Heart left ventricle (tissue), 16 donors: ENCODE data around the gene ZNF354B. TPM values are rescaled to one million over a fixed set of nuclear protein-coding genes. Genes with fewer than 3 reads are reported as not detected.
"Not testable (repeated sequence)": the region's sequence is repeated elsewhere in the genome, so short reads cannot be mapped to it uniquely, and the experiment has no call there.

Experiments used
- ATAC-seq, 4 donors: fragments of 200-7000 bp; cut with Tn5 transposase; one replicate each; pipeline ENCODE4 v1.9.1; 2020 to 2022; ENCODE audit warnings: moderate library complexity in 4 of 4, mild to moderate bottlenecking in 3 of 4, moderate number of reproducible peaks in 1 of 4
- DNase-seq, 5 donors: peaks; one replicate each; pipeline ENCODE4 v3.0.0-alpha.2; 2020
- H3K27ac ChIP-seq, 12 donors: fragments of 200-600 bp; sonication (generic) in 4 of 12; one replicate each; pipeline versions ENCODE4 v1.5.0 to v1.8.0; 2016 to 2022; ENCODE audit warnings: mild to moderate bottlenecking in 2 of 12
- H3K27me3 ChIP-seq, 9 donors: fragments of 200-600 bp; sonication (generic) in 2 of 9; one replicate each; pipeline versions ENCODE4 v1.5.1 to v1.8.0; 2016 to 2022; ENCODE audit warnings: mild to moderate bottlenecking in 3 of 9
- H3K36me3 ChIP-seq, 9 donors: fragments of 200-600 bp; sonication (generic) in 2 of 9; one replicate each; pipeline versions ENCODE4 v1.5.0 to v1.8.0; 2018 to 2022; ENCODE audit warnings: mild to moderate bottlenecking in 2 of 9
- H3K4me1 ChIP-seq, 12 donors: fragments of 200-600 bp; sonication (generic) in 4 of 12; one replicate each; pipeline versions ENCODE4 v1.5.0 to v1.8.0; 2016 to 2022; ENCODE audit warnings: mild to moderate bottlenecking in 3 of 12
- H3K4me3 ChIP-seq, 12 donors: fragments of 200-600 bp; sonication (generic) in 4 of 12; one replicate each; pipeline versions ENCODE4 v1.5.0 to v1.8.0; 2017 to 2022; ENCODE audit warnings: mild to moderate bottlenecking in 9 of 12, moderate library complexity in 4 of 12
- H3K9me3 ChIP-seq, 12 donors: fragments of 200-600 bp; sonication (generic) in 4 of 12; one replicate each; pipeline versions ENCODE4 v1.5.0 to v1.8.0; 2016 to 2022; ENCODE audit warnings: mild to moderate bottlenecking in 1 of 12
- CTCF ChIP-seq, 12 donors: fragments of 200-600 bp; sonication (generic) in 4 of 12; IDR thresholded peaks; one replicate each; pipeline versions ENCODE4 v1.5.0 to v1.8.0; 2018 to 2022; ENCODE audit warnings: antibody characterized with exemption in 12 of 12, mild to moderate bottlenecking in 5 of 12
- POLR2A ChIP-seq, 2 donors: fragments of 450-650 bp; IDR thresholded peaks; one replicate each; pipeline ENCODE4 v1.6.1; 2017; ENCODE audit warnings: antibody characterized with exemption in 2 of 2, mild to moderate bottlenecking in 2 of 2, moderate library complexity in 2 of 2
- WGBS, 4 donors: extraction: QIAGEN DNeasy Blood & Tissue Kit in 2 of 4; methylation state at CpG; one replicate each; pipeline versions ENCODE4 v1.1.5 to v1.1.7; 2013 to 2018; 5-methylcytosine and 5-hydroxymethylcytosine counted together
- intact Hi-C, 10 donors: fragments of 100-400 bp; cut with DNase I; formaldehyde crosslinking; loops; one replicate each; pipeline versions ENCODE4 v1.11.1 to v1.14.2; 2022
- polyA plus RNA-seq, 2 donors: library from polyadenylated mRNA; stranded (reverse); fragments of 200-250 nt; gene quantifications; one replicate each; pipeline ENCODE4 v1.2.3, GENCODE V29; 2013
- total RNA-seq, 9 donors: library from RNA; depleted of rRNA in 2 of 9; stranded (reverse); fragments of >200 nt in 2 of 9; fragmentation: NEBNext Ultra II Directional in 3 of 9; extraction: Animal tissue kit (Norgen Biotek cat#: 25700) in 3 of 9; gene quantifications; one replicate each; pipeline versions ENCODE4 v1.1.0 to v1.2.4, GENCODE V29; 2016 to 2023
- donor health status: ischemic (EF 13 %, LVEDD 7.1; RV severe dilation, severe dysfunction).
- donor health status: healthy with polysubstance abuse.
- donor health status: DM: no; HTN: yes; CAD: no.
- donor health status: DM: no; HTN: no; CAD: no.
- donor health status: ischemic (EF 25% LVEDD 6.9; RV normal size, moderate dysfunction).
- donor health status: ischemic (EF 25% LVEDD 5.7; RV mildly dilated, moderate dysfunction).
- donor health status: healthy.
- donor health status: DM: yes; HTN: yes; CAD: no.
- donor health status: ischemic (EF 35%, LVEDD 5.7; RV mildly dilated, moderate dysfunction).
- donor health status: nonischemic (EF 11% LVEDD 7.7; RV severe dilation, severe dysfunction).
- donor health status: DM: yes; HTN: yes; CAD: no.
- donor health status: PGD.
- donor health status: ischemic (EF 29% LVEDD 5.4; RV normal size, mild dysfunction).
- donor health status: nonischemic (EF 23%, LVEDD 6.1; RV moderate dilation, normal function).

ZNF354B gene
- total and polyA plus RNA-seq, 11 donors, result 3.5 to 11.9 (median 7.0) TPM

DNA sequence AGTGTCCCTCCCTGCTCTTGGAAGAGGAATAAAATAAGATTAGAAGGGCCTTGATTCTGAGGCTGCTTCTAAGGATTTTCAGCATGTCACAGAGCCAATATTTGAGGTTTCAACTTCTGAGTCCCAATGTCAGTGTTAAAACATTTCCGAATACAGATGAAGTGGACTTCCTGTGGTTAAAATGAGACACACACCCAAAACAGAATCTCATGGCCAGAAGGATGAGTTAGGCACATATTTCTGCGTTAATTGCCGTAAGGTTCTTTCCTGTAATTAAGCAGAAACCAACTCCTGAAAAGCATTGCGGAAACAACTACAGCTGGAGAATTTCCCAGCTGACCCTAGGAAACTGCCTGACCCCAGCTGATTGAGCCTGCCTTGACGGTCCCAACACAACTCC lies 10.4 kb upstream of the ZNF354B start:
- no peak for DNase-seq
- WGBS, 4 donors, result 58 to 72% (median 68%) methylated on average over 5 of the region's 5 CpGs
- no peaks in the 10 kb centered on the region for H3K36me3 ChIP-seq
- no peak for ATAC-seq
- H3K4me1 ChIP-seq, result peaks cover 0 to 10% (median 0%) of the 10 kb centered on the region in 12 donors
- H3K27ac ChIP-seq, result no peak overlapping the region
- H3K27me3 ChIP-seq, result no peaks in the 10 kb centered on the region
- no peaks in the 10 kb centered on the region for H3K9me3 ChIP-seq
- no peak overlapping the region for H3K4me3 ChIP-seq
- intact Hi-C loops, result loop anchor here in 3 of 10 donors (10.0 kb wide), 2 partner anchors 565 to 575 kb away; no protein-coding TSS in a partner anchor
- no peak for TF ChIP-seq CTCF (IDR thresholded peaks at IDR 0.05)
- TF ChIP-seq POLR2A (IDR thresholded peaks at IDR 0.05), result no peak

GRCh38 chr5:178851951-178852350 lies 7.8 kb upstream of the ZNF354B start:
- no peaks in the 10 kb centered on the region for H3K9me3 ChIP-seq
- ATAC-seq, result no peak
- intact Hi-C loops, result loop anchor here in 4 of 10 donors (10.0 kb wide), 3 partner anchors 117 to 227 kb away; partner anchors contain the start of genes CLK4 (in 2 of the 4), ZNF354C (in 2 of the 4) and ZNF354A (in 1 of the 4)
- WGBS, 4 donors, result 89 to 98% (median 97%) methylated on average over 3 of the region's 3 CpGs
- no peaks in the 10 kb centered on the region for H3K36me3 ChIP-seq
- no peak overlapping the region for H3K27ac ChIP-seq
- no peak for DNase-seq
- no peaks in the 10 kb centered on the region for H3K27me3 ChIP-seq
- TF ChIP-seq CTCF (IDR thresholded peaks at IDR 0.05) (no peak), POLR2A (IDR thresholded peaks at IDR 0.05) (no peak)
- no peak overlapping the region for H3K4me3 ChIP-seq
- H3K4me1 ChIP-seq, result no peaks in the 10 kb centered on the region

- intact Hi-C loops, result loop anchor here in 4 of 10 donors (10.0 kb wide), 3 partner anchors 119 to 229 kb away; partner anchors contain the start of genes CLK4 (in 2 of the 4), ZNF354C (in 2 of the 4) and ZNF354A (in 1 of the 4)
- 44 to 65% (median 54%) methylated on average over 5 of the region's 5 CpGs for WGBS, 4 donors
Observed at GRCh38 chr5:178854284-178854683, 5.5 kb upstream of the ZNF354B start.

DNA sequence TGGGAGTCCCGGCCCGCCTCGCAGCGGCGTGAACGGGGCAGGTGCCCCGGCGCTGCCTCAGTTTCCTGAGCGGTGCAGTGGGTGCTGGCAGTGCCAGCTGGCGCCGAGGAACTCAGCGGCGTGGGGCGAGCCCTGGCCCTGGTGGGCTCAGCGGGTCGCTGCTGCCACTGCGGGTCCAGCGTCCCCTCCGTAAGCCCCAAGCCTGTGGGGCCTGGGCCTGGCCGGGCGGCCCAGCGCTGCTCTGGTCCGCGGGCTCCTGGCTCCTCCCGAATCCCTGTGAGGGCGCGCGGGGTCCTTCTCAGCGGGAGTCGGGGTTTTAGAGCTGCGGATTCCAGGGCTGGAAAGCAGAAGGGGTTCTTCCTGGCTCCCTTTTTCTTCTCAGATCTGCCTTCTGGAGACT lies 862 bp downstream of the ZNF354B start:
- Histone ChIP-seq H3K4me1 (peaks cover 0 to 25% (median 12%) of the 10 kb centered on the region in 12 donors), H3K4me3 (peak overlapping the region; percentile 68 to 96 (median 86)), H3K27ac (peak overlapping the region in 10 of 12 donors; percentile 45 to 93 (median 84)), H3K36me3 (peaks cover 0 to 36% (median 26%) of the 10 kb centered on the region in 9 donors)
- peak in 2 of 4 donors; percentile 14 to 20 for ATAC-seq
- not testable (repeated sequence) for H3K27me3 ChIP-seq, DNase-seq, H3K9me3 ChIP-seq
- intact Hi-C loops, result loop anchor here in 3 of 10 donors (5.0 to 10.0 kb wide), 3 partner anchors 37 to 82 kb away; partner anchors contain the start of genes ZFP2 (in 1 of the 3) and ZNF454 (in 1 of the 3)
- WGBS, 4 donors, result 1% methylated on average over 12 to 13 of the region's 31 CpGs; no CpG with 5 or more reads in 2 of the 4 donors

More at GRCh38 chr5:178854284-178854683, 5.5 kb upstream of the ZNF354B start:
- no peaks in the 10 kb centered on the region for H3K36me3 ChIP-seq
- TF ChIP-seq CTCF (IDR thresholded peaks at IDR 0.05), result no peak
- TF ChIP-seq POLR2A (IDR thresholded peaks at IDR 0.05), result no peak
- H3K27me3 ChIP-seq, result no peaks in the 10 kb centered on the region
- no peak overlapping the region for H3K4me3 ChIP-seq
- no peak for ATAC-seq
- no peaks in the 10 kb centered on the region for H3K9me3 ChIP-seq
- H3K27ac ChIP-seq, result no peak overlapping the region
- peaks cover 0 to 2% (median 0%) of the 10 kb centered on the region in 12 donors for H3K4me1 ChIP-seq
- DNase-seq, result no peak
